Choroid plexus epithelial cell (primary cell): Measurements from ENCODE around the gene F2R.

Experiments used
- DNase-seq: peaks from one replicate; pipeline ENCODE4 v3.0.0-alpha.2; 2010; ENCODE audit warnings: low read depth
- H3K4me3 ChIP-seq: 2 replicates; pipeline ENCODE4 v1.5.1; 2011; ENCODE audit warnings: low read depth, mild to moderate bottlenecking, control low read depth, low read length, moderate library complexity
- TF ChIP-seq, protein P1 (sequence below): conservative IDR thresholded peaks from 2 replicates; pipeline ENCODE4 v1.5.1; 2011; ENCODE audit warnings: low read depth, mild to moderate bottlenecking, control low read depth, inconsistent platforms, low read length, moderate library complexity

The F2R gene

DNA sequence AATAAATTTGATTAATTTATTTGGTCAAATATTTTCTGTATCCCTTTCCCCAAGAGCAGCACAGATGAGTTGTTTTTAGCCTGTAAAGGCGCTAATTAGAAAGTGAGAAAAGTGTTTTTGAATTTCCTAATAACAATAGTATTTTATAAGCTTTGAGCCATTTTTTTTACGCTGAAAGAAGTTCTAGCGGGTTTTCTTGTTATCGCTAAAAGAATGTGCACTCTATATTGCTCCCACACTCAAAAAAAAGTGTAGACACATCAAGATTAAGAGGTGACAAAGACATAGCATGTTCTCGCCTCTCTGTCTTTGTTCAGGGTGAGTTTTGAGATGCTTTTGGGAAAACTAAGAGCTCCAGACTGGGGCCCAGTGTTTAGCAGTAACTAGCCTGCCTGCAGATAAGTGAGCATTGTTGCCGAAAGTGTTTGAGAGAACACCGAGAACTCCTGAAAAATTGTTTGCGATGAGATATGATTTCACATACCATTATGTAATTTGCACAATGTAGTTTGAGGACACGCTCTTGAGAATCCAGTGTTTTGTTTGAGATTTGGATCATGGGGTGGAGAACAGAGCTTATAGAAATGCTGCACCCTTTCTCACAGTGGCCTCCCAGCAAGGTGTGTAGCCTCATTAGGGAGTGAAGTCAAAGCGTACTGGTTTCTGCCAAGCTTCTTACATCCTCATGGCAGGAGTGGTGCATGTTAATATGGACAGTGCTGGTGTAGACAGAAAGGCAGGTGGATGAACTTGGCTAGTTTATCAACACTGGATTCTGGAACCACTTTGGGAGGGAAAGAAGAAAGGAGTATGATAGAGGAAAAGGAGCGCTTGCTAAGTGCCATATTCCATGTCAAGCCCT lies 1.5 kb downstream of the F2R start:
- peak overlapping the region; percentile 94 for H3K4me3 ChIP-seq
- no peak for DNase-seq
- TF ChIP-seq, protein P1, sequence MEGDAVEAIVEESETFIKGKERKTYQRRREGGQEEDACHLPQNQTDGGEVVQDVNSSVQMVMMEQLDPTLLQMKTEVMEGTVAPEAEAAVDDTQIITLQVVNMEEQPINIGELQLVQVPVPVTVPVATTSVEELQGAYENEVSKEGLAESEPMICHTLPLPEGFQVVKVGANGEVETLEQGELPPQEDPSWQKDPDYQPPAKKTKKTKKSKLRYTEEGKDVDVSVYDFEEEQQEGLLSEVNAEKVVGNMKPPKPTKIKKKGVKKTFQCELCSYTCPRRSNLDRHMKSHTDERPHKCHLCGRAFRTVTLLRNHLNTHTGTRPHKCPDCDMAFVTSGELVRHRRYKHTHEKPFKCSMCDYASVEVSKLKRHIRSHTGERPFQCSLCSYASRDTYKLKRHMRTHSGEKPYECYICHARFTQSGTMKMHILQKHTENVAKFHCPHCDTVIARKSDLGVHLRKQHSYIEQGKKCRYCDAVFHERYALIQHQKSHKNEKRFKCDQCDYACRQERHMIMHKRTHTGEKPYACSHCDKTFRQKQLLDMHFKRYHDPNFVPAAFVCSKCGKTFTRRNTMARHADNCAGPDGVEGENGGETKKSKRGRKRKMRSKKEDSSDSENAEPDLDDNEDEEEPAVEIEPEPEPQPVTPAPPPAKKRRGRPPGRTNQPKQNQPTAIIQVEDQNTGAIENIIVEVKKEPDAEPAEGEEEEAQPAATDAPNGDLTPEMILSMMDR: no peak

DNA sequence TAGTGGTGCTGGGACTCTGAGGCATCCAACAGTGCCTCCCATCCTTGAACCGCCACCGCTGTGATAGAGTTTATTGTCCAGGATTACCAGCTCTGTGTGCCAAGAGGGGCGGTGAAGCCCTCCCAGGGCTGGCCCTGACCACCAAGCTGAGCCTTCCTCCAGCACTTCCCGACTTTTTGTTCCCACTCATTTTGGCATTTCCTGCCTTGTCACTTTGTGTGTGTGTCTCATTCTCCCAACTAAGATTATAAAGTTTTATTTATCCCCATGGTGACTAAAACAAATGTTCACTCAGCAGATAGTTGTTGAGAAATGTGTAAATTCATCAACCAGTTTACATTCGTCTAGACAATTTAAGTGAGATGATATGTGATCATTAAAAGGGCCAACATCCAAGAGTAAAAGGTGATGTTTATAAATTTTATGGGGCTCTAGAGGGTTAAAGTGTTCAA lies 2.5 kb downstream of the F2R start:
- peak overlapping the region; percentile 94 for H3K4me3 ChIP-seq
- no peak for DNase-seq

GRCh38 chr5:76718880-76719279 lies 3.0 kb downstream of the F2R start:
- TF ChIP-seq, protein P1: no peak
- DNase-seq: no peak
- H3K4me3 ChIP-seq: no peak overlapping the region

More for the DNA sequence above, 2.5 kb downstream of the F2R start:
- TF ChIP-seq, protein P1: no peak

GRCh38 chr5:76720988-76721569 lies 5.2 kb downstream of the F2R start:
- no peak overlapping the region for H3K4me3 ChIP-seq
- no peak for DNase-seq
- TF ChIP-seq, protein P1: no peak

DNA sequence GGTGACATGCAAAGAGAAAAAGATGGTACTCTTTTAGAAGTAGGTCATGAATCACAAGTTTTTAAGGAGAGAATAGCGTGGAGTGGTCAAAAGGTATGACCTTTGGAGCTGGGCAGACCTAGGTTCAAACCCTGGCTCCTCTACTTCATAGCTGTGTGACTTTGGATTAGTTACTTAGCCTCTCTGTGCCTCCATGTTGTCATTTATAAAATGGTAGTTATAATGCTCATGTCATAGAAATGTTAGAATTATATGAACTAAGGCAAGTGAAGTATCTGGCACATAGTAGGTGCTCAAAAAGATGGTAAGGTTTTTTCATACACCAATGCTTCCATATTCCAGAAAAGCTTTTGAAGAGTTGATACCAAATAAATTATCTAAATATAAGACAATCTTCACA lies 7.3 kb downstream of the F2R start:
- TF ChIP-seq, protein P1: no peak
- no peak overlapping the region for H3K4me3 ChIP-seq
- DNase-seq: no peak

GRCh38 chr5:76723906-76724305 lies 8.0 kb downstream of the F2R start:
- TF ChIP-seq, protein P1: no peak
- DNase-seq: no peak
- H3K4me3 ChIP-seq: no peak overlapping the region
